Anterior cingulate cortex (tissue), 58 donors: Measurements from ENCODE around the gene KRT6A.

Experiments
- DNase-seq, 58 donors: peaks; one replicate each; lab custom pipeline; 2025; lab: John Stamatoyannopoulos, UW

KRT6A gene

DNA sequence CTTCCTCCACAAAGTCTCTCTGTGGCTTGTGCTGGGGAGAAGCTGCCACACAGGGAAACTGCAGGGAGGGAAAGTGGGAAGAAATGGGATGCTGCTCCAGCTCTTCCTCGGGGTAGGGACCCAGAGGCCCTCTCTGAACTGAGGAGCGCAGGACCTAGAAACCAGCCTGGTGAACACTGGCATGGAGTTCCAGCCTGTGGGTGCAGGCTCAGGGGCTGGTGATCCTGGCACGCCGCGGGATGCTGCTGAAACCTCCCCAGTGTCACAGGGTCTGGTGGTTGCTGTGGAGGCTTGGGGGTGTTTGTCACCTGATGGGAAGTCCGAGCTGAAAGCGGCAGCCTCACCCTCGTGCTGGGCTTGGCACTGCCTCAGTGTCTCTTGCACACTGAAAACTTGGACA, 53.6 kb downstream of the KRT6A start:
- no peak for DNase-seq

DNA sequence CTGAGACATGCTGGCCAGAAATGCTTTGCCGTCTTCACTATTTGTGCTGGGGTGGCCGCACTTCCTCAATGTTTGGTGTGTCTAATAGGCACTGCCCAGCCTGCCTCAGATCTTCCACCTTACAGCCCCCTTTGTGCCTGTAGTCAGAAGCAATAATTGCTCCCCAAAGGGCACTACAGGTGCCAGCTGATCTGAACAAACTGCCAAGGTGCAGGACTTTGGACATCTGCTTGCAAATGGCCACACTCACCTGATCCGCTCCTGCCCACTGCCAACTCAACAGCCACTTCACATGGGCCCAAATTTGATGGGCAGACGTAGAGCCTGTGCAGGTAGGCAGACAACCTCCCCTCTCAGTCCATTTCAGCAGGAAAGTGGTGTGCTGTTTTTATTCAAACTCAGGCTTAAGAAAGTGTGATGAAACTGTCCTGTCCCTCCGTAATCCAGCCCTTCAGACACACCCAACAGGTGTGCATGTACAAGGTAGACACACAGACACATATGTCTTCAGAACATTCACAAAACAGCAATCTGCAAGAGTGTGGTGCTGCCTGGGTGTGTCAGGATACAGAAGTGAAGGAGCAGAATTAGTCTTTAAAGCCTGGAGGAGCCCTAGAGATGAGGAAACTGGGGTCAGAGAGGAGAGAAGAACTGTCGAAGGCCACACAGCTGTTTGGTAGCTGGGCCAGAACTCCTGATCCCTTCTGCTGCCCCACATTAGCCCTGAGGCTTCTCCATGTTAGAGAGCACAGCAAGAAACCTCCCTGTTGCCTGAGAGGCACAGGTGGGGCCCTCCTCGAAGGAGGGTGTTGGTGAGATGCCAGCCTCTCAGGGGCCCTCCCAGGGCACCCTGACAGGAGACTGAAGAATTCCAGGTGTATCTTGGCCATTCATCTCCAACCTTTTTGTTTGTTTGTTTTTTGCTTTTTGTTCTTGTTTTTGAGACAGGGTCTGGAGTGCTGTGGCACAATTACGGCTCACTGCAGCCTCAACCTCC, 54.5 kb downstream of the KRT6A start:
- no peak for DNase-seq

GRCh38 chr12:52437508-52437907, 55.5 kb downstream of the KRT6A start:
- DNase-seq, result no peak
